ENCODE measurements around the gene GALNT5.

DNA sequence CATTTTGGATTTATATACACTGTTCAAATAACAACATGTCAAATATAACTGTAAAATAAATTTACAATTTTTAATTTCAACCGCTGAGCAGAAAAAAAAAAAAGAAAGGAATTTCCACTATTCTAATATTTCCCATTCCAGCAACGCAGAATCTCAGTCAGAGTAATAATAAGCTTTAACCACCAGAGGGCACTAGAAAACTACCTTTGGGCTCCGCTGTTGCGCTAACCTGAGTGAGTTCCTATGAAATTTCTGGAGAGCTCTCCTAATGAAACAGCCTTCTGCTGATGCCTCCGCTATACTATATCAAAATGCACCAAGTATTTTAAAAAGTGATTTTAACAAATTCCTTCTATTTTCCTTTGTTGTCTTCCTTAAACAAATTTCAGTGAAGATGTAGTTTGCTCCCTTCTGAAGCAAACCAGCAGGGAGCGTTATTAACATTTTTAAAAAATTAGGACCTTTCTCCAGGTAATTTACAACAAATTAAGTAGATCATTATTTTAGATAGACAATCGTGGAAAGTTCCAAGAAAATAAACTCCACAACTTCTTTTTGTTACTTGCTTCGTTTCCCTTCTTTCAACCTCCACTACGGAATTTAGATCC lies 45.1 kb downstream of the GALNT5 start:
- TF ChIP-seq, protein P1, sequence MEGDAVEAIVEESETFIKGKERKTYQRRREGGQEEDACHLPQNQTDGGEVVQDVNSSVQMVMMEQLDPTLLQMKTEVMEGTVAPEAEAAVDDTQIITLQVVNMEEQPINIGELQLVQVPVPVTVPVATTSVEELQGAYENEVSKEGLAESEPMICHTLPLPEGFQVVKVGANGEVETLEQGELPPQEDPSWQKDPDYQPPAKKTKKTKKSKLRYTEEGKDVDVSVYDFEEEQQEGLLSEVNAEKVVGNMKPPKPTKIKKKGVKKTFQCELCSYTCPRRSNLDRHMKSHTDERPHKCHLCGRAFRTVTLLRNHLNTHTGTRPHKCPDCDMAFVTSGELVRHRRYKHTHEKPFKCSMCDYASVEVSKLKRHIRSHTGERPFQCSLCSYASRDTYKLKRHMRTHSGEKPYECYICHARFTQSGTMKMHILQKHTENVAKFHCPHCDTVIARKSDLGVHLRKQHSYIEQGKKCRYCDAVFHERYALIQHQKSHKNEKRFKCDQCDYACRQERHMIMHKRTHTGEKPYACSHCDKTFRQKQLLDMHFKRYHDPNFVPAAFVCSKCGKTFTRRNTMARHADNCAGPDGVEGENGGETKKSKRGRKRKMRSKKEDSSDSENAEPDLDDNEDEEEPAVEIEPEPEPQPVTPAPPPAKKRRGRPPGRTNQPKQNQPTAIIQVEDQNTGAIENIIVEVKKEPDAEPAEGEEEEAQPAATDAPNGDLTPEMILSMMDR (IDR thresholded peaks at IDR 0.05; ENCODE audit: extremely low read depth in 1 of 2, insufficient read depth in 1 of 2, low read depth in 1 of 2, low read length in 2 of 2) = peak; percentile 62 to 64
- TF ChIP-seq POLR2A (IDR thresholded peaks at IDR 0.05; ENCODE audit: low read depth, low read length) (no peak), POLR2AphosphoS5 (IDR thresholded peaks at IDR 0.05; ENCODE audit: insufficient read depth, low read depth, low read length) (no peak), EZH2 (IDR thresholded peaks at IDR 0.05; ENCODE audit: borderline replicate concordance, low read depth, low read length, severe bottlenecking) (no peak)
- TF ChIP-seq, protein P2, sequence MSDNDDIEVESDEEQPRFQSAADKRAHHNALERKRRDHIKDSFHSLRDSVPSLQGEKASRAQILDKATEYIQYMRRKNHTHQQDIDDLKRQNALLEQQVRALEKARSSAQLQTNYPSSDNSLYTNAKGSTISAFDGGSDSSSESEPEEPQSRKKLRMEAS (IDR thresholded peaks at IDR 0.05; ENCODE audit: insufficient read depth, insufficient read length) = no peak
